Psoas muscle (tissue), 8 donors: ENCODE results near the gene RARA. TPM values are rescaled to one million over a fixed set of nuclear protein-coding genes. Genes with fewer than 3 reads are reported as not detected.
"Not testable (repeated sequence)": the region's sequence is repeated elsewhere in the genome, so short reads cannot be mapped to it uniquely, and the experiment has no call there.

Experiments
- ATAC-seq, 4 donors: fragments of 200-7000 bp; cut with Tn5 transposase; one replicate each; pipeline ENCODE4 v1.9.1; 2020; ENCODE audit warnings: moderate library complexity in 3 of 4, mild to moderate bottlenecking in 2 of 4
- DNase-seq, 2 donors: peaks; one replicate each; pipeline ENCODE4 v3.0.0-alpha.2; 2020
- H3K27ac ChIP-seq: fragments of 200-600 bp; one replicate; pipeline ENCODE4 v1.8.0; 2022
- H3K27me3 ChIP-seq, 3 donors: fragments of 200-600 bp in 1 of 3; one replicate each; pipeline versions ENCODE4 v1.6.1 to v1.8.0; 2013 to 2022; ENCODE audit warnings: low read length in 2 of 3, mild to moderate bottlenecking in 2 of 3, moderate library complexity in 1 of 3; ENCODE audit not compliant: insufficient read depth in 3 of 3
- H3K36me3 ChIP-seq, 2 donors: fragments of 200-600 bp in 1 of 2; one replicate each; pipeline versions ENCODE4 v1.6.1 to v1.8.0; 2013 to 2022; ENCODE audit warnings: low read depth in 1 of 2, mild to moderate bottlenecking in 1 of 2, moderate library complexity in 1 of 2; ENCODE audit not compliant: insufficient read depth in 1 of 2
- H3K4me1 ChIP-seq: fragments of 200-600 bp; one replicate; pipeline ENCODE4 v1.8.0; 2022
- H3K4me3 ChIP-seq: fragments of 200-600 bp; one replicate; pipeline ENCODE4 v1.8.0; 2022; ENCODE audit warnings: mild to moderate bottlenecking
- H3K9me3 ChIP-seq: fragments of 200-600 bp; one replicate; pipeline ENCODE4 v1.8.0; 2022
- CTCF ChIP-seq: fragments of 200-600 bp; IDR thresholded peaks from one replicate; pipeline ENCODE4 v1.8.0; 2022; ENCODE audit warnings: antibody characterized with exemption
- WGBS, 3 donors: extraction: QIAGEN DNeasy Blood & Tissue Kit; methylation state at CpG; one replicate each; pipeline versions ENCODE4 v1.1.6 to v1.1.7; 2013; 5-methylcytosine and 5-hydroxymethylcytosine counted together
- intact Hi-C, 2 donors: fragments of 100-400 bp; cut with DNase I; formaldehyde crosslinking; loops; one replicate each; pipeline versions ENCODE4 v1.11.0 to v1.14.2; 2022
- polyA plus RNA-seq, 3 donors: library from polyadenylated mRNA; stranded (reverse); fragments of 200-250 nt; gene quantifications; one replicate each; pipeline ENCODE4 v1.2.3, GENCODE V29; 2013
- total RNA-seq, 4 donors: library from RNA; stranded (reverse); fragmentation: NEBNext Ultra II Directional in 2 of 4; extraction: Animal tissue kit (Norgen Biotek cat#: 25700) in 2 of 4; gene quantifications; one replicate each; pipeline versions ENCODE4 v1.2.1 to v1.2.4, GENCODE V29; 2021 to 2023
- donor health status: healthy with polysubstance abuse.
- donor health status: DM: no; HTN: no; CAD: no; lungs with moderate emphysema.
- donor health status: Bipolar disorder and iron deficiency.
- donor health status: healthy.
- donor health status: DM: yes; HTN: yes; CAD: no.
- donor health status: DM: no; HTN: no; CAD: no.
- donor health status: DM: no; HTN: no; CAD: no.
- donor health status: DM: yes; HTN: yes; CAD: no.

Gene RARA
- total and polyA plus RNA-seq, 7 donors = 15.0 to 76.9 (median 41.6) TPM

GRCh38 chr17:40372031-40372430 is 63.1 kb downstream of the RARA start:
- Histone ChIP-seq H3K27ac (no peak overlapping the region), H3K4me1 (no peaks in the 10 kb centered on the region), H3K36me3 (no peaks in the 10 kb centered on the region), H3K27me3 (peaks cover 0 to 5% (median 0%) of the 10 kb centered on the region in 3 donors), H3K4me3 (no peak overlapping the region), H3K9me3 (no peaks in the 10 kb centered on the region)
- intact Hi-C loops = no loop called here
- DNase-seq (no peak), ATAC-seq (no peak)
- 91 to 100% (median 95%) methylated on average over 2 of the region's 2 CpGs for WGBS, 3 donors
- no peak for TF ChIP-seq CTCF

GRCh38 chr17:40372644-40373043 is 63.7 kb downstream of the RARA start:
- H3K9me3 ChIP-seq, H3K36me3 ChIP-seq, ATAC-seq, H3K27ac ChIP-seq, DNase-seq, H3K4me1 ChIP-seq, H3K4me3 ChIP-seq, intact Hi-C loops, H3K27me3 ChIP-seq: not testable (repeated sequence)
- 57 to 60% (median 58%) methylated on average over 4 of the region's 4 CpGs for WGBS, 3 donors

- peaks cover 0 to 5% (median 0%) of the 10 kb centered on the region in 3 donors for H3K27me3 ChIP-seq
- no peaks in the 10 kb centered on the region for H3K36me3 ChIP-seq
- TF ChIP-seq CTCF = no peak
- ATAC-seq (no peak), DNase-seq (no peak)
- no peak overlapping the region for H3K27ac ChIP-seq
- H3K4me3 ChIP-seq = no peak overlapping the region
- H3K9me3 ChIP-seq = no peaks in the 10 kb centered on the region
- 73 to 83% (median 74%) methylated on average over 4 of the region's 4 CpGs for WGBS, 3 donors
- intact Hi-C loops = no loop called here
- no peaks in the 10 kb centered on the region for H3K4me1 ChIP-seq
These were observed 64.3 kb downstream of the RARA start for GRCh38 chr17:40373324-40373723.

- H3K27me3 ChIP-seq = peaks cover 0 to 5% (median 0%) of the 10 kb centered on the region in 3 donors
- ATAC-seq (no peak), DNase-seq (no peak)
- H3K4me3 ChIP-seq = no peak overlapping the region
- 91 to 93% (median 92%) methylated on average over 8 of the region's 8 CpGs for WGBS, 3 donors
- no peak for TF ChIP-seq CTCF
- H3K27ac ChIP-seq = no peak overlapping the region
- intact Hi-C loops = no loop called here
- no peaks in the 10 kb centered on the region for H3K4me1 ChIP-seq
- H3K9me3 ChIP-seq = no peaks in the 10 kb centered on the region
- no peaks in the 10 kb centered on the region for H3K36me3 ChIP-seq
These were observed 65.0 kb downstream of the RARA start for GRCh38 chr17:40373999-40374398.

GRCh38 chr17:40374821-40375498 is 66.0 kb downstream of the RARA start:
- ATAC-seq (no peak), DNase-seq (no peak)
- WGBS, 3 donors = 74 to 83% (median 82%) methylated on average over 14 of the region's 14 CpGs
- intact Hi-C loops = no loop called here
- H3K36me3 ChIP-seq = no peaks in the 10 kb centered on the region
- H3K9me3 ChIP-seq = no peaks in the 10 kb centered on the region
- no peak overlapping the region for H3K4me3 ChIP-seq
- H3K27me3 ChIP-seq = peaks cover 0 to 5% (median 0%) of the 10 kb centered on the region in 3 donors
- no peak overlapping the region for H3K27ac ChIP-seq
- TF ChIP-seq CTCF = no peak
- H3K4me1 ChIP-seq = no peaks in the 10 kb centered on the region

GRCh38 chr17:40375786-40376185 is 66.8 kb downstream of the RARA start:
- DNase-seq, H3K9me3 ChIP-seq, H3K4me3 ChIP-seq, H3K27ac ChIP-seq, intact Hi-C loops, H3K27me3 ChIP-seq, H3K36me3 ChIP-seq, H3K4me1 ChIP-seq, ATAC-seq: not testable (repeated sequence)
- WGBS, 3 donors = 61 to 77% (median 67%) methylated on average over 13 to 21 of the region's 21 CpGs

GRCh38 chr17:40376541-40376940 is 67.6 kb downstream of the RARA start:
- ATAC-seq, H3K4me3 ChIP-seq, intact Hi-C loops, H3K27ac ChIP-seq, H3K4me1 ChIP-seq, H3K9me3 ChIP-seq, DNase-seq, H3K36me3 ChIP-seq, H3K27me3 ChIP-seq: not testable (repeated sequence)
- WGBS, 3 donors = 76 to 85% (median 84%) methylated on average over 6 of the region's 6 CpGs
